ENCODE results near the gene GOSR2.

The GOSR2 gene

DNA sequence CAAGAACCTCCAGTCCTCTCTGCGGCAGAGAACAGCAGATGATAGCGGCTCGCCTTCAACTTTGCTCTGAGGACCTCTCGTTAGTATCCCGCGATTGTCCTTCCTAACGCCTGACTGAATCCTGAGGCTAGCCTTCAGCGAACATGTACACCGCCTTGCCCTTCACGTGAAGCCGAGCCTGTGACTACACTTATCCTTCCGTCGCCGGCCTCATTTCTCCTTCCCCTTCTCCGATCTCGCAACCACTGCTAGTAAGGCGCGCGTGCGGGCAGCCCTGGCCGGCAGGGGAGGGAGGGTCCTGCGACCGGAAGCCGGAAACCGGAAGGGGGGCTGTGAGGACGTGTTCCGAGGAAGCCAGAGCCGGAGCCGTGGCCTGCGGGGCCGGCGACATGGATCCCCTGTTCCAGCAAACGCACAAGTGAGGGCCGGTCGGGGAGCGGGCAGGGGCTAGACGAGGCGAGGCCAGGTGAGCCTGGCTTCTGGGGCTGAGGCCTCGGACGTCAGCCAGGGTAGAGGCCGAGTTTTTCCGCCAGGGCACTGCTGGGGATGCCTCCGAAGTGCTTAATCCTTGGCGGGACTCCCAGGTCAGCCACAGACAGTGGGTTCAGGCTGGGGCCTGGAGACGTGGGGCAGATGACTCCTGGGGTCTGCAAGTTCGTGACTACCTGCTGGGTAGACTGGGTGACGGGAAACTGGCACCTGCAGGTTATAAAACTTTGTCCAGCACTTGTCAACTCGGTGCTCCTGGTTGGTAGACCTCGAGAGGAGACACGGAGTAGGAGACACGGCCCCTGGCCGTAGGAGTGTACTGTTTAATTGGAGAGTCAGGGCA is at the start of gene GOSR2:
TSS of gene GOSR2 (plus strand) at position 357 of the 832 bp plus-strand sequence. CDS start at position 390, 33 bp downstream.
- H3K4me1 ChIP-seq, result peaks cover 6% of the 10 kb centered on the region
- peak within 1 kb of the TSS; percentile 58 for H3K9ac ChIP-seq
- TF ChIP-seq, protein P1, sequence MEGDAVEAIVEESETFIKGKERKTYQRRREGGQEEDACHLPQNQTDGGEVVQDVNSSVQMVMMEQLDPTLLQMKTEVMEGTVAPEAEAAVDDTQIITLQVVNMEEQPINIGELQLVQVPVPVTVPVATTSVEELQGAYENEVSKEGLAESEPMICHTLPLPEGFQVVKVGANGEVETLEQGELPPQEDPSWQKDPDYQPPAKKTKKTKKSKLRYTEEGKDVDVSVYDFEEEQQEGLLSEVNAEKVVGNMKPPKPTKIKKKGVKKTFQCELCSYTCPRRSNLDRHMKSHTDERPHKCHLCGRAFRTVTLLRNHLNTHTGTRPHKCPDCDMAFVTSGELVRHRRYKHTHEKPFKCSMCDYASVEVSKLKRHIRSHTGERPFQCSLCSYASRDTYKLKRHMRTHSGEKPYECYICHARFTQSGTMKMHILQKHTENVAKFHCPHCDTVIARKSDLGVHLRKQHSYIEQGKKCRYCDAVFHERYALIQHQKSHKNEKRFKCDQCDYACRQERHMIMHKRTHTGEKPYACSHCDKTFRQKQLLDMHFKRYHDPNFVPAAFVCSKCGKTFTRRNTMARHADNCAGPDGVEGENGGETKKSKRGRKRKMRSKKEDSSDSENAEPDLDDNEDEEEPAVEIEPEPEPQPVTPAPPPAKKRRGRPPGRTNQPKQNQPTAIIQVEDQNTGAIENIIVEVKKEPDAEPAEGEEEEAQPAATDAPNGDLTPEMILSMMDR (IDR thresholded peaks at IDR 0.05), result no peak
- H2AFZ ChIP-seq, result peak within 1 kb of the TSS; percentile 74
- peaks cover 40% of the 10 kb centered on the region for H3K79me2 ChIP-seq
- H3K27ac ChIP-seq, result peak within 1 kb of the TSS; percentile 81
- H3K9me3 ChIP-seq (ENCODE audit: control insufficient read depth, low read length), result no peaks in the 10 kb centered on the region
- peak within 1 kb of the TSS; percentile 99 for H3K4me2 ChIP-seq (ENCODE audit: low read length)
- H3K27me3 ChIP-seq (ENCODE audit: control insufficient read depth, insufficient read depth, low read length), result no peaks in the 10 kb centered on the region
- H3K36me3 ChIP-seq (ENCODE audit: control insufficient read depth, insufficient read depth, low read length), result no peaks in the 10 kb centered on the region
- H3K4me3 ChIP-seq (ENCODE audit: low read depth, low read length), result peak within 1 kb of the TSS; percentile 98

GRCh38 chr17:46873941-46874645 is 48.9 kb upstream of the GOSR2 start:
- H3K9ac ChIP-seq, result no peak overlapping the region
- H3K79me2 ChIP-seq, result no peaks in the 10 kb centered on the region
- H3K36me3 ChIP-seq (ENCODE audit: control insufficient read depth, insufficient read depth, low read length), result no peaks in the 10 kb centered on the region
- TF ChIP-seq, protein P1 (IDR thresholded peaks at IDR 0.05), result no peak
- H3K4me2 ChIP-seq (ENCODE audit: low read length), result no peak overlapping the region
- H3K4me3 ChIP-seq (ENCODE audit: low read depth, low read length), result no peak overlapping the region
- no peak overlapping the region for H2AFZ ChIP-seq
- no peaks in the 10 kb centered on the region for H3K9me3 ChIP-seq (ENCODE audit: control insufficient read depth, low read length)
- peaks cover 4% of the 10 kb centered on the region for H3K4me1 ChIP-seq
- H3K27ac ChIP-seq, result no peak overlapping the region
- H3K27me3 ChIP-seq (ENCODE audit: control insufficient read depth, insufficient read depth, low read length), result no peaks in the 10 kb centered on the region

- Histone ChIP-seq H3K4me1 (peaks cover 4% of the 10 kb centered on the region), H3K79me2 (no peaks in the 10 kb centered on the region), H2AFZ (no peak overlapping the region), H3K4me3 (ENCODE audit: low read depth, low read length) (no peak overlapping the region), H3K9ac (no peak overlapping the region), H3K27ac (no peak overlapping the region), H3K27me3 (ENCODE audit: control insufficient read depth, insufficient read depth, low read length) (no peaks in the 10 kb centered on the region), H3K36me3 (ENCODE audit: control insufficient read depth, insufficient read depth, low read length) (no peaks in the 10 kb centered on the region), H3K9me3 (ENCODE audit: control insufficient read depth, low read length) (no peaks in the 10 kb centered on the region), H3K4me2 (ENCODE audit: low read length) (no peak overlapping the region)
- TF ChIP-seq, protein P1 (IDR thresholded peaks at IDR 0.05), result no peak
Observed at GRCh38 chr17:46874906-46875305, 48.1 kb upstream of the GOSR2 start.

GRCh38 chr17:46875849-46876352 is 47.1 kb upstream of the GOSR2 start:
- Histone ChIP-seq H3K27me3 (ENCODE audit: control insufficient read depth, insufficient read depth, low read length) (no peaks in the 10 kb centered on the region), H3K36me3 (ENCODE audit: control insufficient read depth, insufficient read depth, low read length) (no peaks in the 10 kb centered on the region), H3K27ac (no peak overlapping the region), H3K4me1 (peaks cover 4% of the 10 kb centered on the region), H2AFZ (peak overlapping the region; percentile 42), H3K4me3 (ENCODE audit: low read depth, low read length) (no peak overlapping the region), H3K9ac (no peak overlapping the region), H3K4me2 (ENCODE audit: low read length) (no peak overlapping the region), H3K79me2 (no peaks in the 10 kb centered on the region), H3K9me3 (ENCODE audit: control insufficient read depth, low read length) (no peaks in the 10 kb centered on the region)
- TF ChIP-seq, protein P1 (IDR thresholded peaks at IDR 0.05), result no peak
